Measurements from ENCODE around the gene PALB2.
"Not testable (repeated sequence)": the region's sequence is repeated elsewhere in the genome, so short reads cannot be mapped to it uniquely, and the experiment has no call there.

PALB2 gene

GRCh38 chr16:23642246-23642774 lies 1.2 kb upstream of the PALB2 start:
- DNase-seq: no peak

DNA sequence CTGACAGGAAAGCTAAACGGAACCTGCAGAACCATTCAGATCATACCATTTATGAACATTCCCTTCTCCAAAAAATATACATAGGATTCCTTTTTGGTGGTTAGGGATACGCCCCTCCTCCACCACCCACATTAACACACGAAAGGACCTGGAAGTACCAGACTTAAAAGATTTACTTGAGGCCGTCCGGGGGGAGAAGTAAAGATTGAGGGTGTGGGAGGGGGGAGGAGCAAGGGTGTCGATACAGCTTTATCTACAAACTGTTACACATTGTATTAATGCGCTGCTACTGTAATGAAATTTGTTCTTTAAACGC lies 537 bp downstream of the PALB2 start:
- DNase-seq: no peak

- no peak for DNase-seq
Observed at GRCh38 chr16:23635958-23636357, 5.2 kb downstream of the PALB2 start.

GRCh38 chr16:23634461-23635036 lies 6.6 kb downstream of the PALB2 start:
- no peak for DNase-seq

GRCh38 chr16:23631874-23632273 lies 9.2 kb downstream of the PALB2 start:
- not testable (repeated sequence) for DNase-seq

DNA sequence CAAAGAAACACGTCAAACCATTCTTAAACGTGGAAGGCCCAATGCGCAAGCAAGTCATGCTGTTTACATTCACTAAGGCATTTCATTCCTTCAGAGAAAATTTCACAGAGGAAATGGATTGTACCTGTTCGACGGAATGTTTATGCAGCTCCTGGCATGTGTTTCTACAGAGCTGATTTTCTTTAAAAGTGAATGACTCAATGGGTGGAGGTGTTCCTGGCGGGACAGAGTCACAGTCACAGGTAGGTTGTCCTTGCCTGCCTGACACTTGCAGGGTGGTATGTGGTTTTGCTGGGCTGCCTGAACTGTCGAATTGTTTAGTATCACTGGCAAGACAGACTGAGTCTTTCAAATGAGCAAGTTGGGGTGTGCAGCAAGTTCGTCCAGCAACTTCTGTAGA lies 11.6 kb downstream of the PALB2 start:
- DNase-seq: no peak

GRCh38 chr16:23624092-23624491 lies 17.0 kb downstream of the PALB2 start:
- no peak for DNase-seq

DNA sequence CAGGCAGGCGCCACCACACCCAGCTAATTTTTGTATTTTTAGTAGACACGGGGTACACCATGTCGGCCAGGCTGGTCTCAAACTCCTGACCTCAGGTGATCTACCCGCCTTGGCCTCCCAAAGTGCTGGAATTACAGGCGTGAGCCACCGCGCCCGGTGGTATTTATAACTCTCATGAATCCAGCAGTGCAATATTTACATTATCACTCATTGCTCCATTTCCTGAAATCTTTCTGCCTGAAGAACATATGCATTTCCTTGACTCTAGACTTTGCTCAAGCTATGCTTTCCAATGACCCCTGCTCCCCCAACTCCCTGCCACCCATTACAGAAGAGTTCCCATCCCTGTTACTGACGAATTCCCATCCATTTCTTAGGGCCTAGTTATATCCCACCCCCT lies 25.3 kb downstream of the PALB2 start:
- DNase-seq: no peak

GRCh38 chr16:23611936-23612335 lies 29.2 kb downstream of the PALB2 start:
- no peak for DNase-seq

GRCh38 chr16:23610905-23611304 lies 30.2 kb downstream of the PALB2 start:
- DNase-seq: not testable (repeated sequence)

DNA sequence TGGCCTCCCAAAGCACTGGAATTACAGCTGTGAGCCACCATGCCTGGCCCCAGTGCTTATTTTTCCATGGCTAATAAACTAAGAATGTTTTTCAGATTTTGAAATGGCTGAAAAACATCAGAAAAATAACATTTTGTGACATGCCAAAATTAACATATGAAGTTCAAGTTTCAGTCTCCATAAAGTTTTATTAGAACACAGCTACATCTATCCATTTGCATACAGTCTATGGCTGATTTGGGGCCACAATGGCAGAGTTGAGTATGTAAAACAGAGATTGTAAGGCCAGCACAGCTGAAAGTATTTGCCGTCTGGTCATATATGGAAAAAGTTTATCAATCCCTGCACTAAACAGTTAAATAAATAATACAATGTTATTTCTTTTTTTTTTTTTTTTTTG lies 31.2 kb downstream of the PALB2 start:
- DNase-seq: no peak

GRCh38 chr16:23608194-23608593 lies 32.9 kb downstream of the PALB2 start:
- no peak for DNase-seq

GRCh38 chr16:23607726-23608125 lies 33.4 kb downstream of the PALB2 start:
- DNase-seq: no peak

DNA sequence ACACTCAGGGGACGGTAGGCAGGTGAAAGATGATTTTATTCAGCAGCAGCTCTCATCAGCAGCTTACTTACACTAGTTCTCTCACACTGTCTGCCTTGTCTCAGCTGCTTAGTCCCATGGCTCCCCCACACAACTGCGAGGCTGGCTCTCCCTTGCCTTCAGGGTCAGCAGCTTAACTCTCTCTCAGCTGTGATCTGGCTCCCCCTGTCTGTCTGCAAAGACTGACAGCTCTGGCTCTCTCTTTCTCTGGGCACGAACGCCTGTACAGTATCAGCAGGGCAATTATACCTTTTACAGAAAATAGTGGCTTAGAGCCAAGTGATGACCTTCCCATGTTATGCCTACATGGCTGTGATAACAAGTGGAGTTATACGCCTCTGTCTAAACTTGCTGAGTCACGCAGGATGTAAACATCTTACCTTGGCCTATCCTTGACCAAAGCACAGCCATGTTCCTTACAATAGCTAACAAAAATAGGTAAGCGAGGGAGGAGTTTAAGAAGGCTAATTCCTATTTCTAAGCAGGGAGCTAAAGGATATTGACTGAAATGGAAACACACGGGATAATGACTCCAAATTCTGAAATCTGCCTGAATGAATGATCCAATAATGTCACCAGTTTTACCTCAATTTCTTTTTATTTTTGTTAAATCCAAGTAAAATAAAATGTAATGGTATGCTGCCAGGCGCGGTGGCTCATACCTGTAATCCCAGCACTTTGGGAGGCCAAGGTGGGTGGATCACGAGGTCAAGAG lies 43.9 kb downstream of the PALB2 start:
- DNase-seq: no peak

DNA sequence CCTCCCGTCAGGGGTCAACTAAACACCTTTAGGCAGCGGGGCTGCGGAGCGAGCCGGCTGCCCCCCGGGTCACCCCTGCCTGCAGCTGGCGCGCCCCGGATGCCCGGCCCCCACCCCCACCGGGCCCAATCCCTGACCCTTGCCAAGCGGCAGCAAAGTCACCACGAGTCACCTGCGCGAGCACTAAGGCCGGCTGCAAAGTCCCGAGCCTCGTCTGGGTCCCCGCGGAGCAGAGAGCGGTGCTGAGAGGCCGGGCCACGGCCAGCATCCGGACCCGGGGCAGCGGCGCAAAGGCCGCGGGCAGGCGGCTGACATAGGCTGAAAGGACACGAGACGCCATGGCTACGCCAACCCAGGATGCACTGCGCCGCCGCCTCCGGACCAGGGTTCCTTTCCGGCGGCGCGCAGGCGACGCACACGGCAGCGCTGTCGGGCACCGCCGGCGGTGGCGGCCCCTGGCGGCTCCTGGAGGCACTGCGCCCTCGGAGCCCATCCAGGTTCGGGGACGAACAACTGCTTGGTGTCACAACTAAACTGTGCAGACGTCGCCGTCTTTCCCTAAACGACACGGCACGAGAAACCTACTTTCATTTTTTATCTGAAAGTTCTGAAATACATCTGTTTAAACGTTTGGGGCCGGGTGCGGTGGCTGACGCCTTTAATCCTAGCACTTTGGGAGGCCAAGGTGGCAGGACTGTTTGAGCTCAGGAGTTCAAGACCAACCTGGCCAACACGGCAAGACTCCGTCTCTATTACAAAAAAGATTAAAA lies 45.0 kb downstream of the PALB2 start, which contains the start of gene NDUFAB1:
Gene NDUFAB1 (minus strand): TSS at position 366 of the 770 bp plus-strand sequence. CDS start 26 bp downstream, at position 340.
- DNase-seq: peak; percentile 88

DNA sequence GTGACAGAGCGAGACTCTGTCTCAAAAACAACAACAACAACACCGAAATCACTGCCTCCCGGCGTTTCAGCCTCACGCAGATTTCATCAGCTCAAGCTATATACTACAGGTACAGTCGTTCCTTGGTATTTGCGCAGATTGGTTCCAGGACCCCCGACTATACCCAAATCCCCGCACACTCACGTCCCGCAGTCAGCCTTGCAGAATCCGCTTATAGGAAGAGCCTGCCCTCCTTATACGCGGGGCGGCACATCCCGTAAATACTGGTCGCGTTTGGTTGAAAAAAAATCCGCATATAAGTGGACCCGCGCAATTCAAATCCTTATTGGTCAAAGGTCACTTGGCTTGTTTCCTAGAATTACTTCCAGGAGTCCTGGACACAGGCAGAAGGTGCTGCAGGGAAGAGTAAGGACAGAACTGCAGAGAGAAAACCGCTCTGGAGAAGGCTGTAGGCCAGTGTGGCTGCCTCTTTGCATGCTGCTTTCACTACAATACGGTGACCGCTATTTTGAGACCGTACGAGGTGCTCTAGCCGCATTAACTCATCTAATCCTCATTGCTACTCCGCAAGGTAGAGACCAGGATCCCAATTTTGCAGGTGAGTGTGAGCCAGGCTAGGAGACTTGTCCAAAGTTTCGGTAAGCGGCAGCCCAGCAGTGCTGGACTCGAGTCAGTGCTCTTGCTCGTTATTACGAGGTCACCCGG lies 45.7 kb downstream of the PALB2 start:
- no peak for DNase-seq

DNA sequence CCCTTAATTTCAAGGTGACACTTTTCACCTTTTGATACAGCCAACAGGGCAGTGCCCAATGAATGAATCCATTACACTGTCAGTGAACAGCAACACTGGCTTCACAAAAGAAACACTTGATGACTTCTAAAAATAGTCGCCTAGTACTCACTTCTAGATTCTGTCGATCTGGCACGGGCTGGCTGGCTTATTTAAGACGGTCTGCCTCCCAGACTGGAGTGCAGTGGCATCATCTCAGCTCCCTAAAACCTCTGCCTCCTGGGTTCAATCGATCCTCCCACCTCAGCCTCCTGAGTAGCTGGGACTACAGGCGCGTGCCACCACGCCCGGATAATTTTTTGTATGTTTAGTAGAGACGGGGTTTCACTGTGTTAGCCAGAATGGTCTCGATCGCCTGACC lies 46.9 kb downstream of the PALB2 start:
- no peak for DNase-seq

DNA sequence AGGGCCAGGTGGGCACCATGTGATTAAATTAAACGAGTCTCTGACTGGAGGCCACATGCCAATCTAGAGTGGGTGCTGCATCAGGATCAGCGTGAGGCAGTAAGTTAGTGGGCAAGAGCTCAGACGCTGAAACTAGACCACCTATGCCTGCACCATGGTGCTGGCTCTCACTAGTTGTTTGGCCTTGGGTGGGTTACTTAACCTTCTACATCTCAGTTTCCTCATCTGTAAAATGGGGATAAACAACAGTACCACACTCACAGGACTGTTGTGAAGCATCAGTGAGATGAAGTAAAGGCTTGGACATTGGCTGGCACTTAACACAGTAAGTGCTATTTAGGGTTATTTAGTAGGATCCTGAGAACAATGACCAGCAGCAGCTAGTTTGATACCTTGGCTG lies 50.9 kb downstream of the PALB2 start:
- DNase-seq: no peak

GRCh38 chr16:23587726-23588125 lies 53.4 kb downstream of the PALB2 start:
- no peak for DNase-seq

GRCh38 chr16:23584186-23585076 lies 56.7 kb downstream of the PALB2 start:
- DNase-seq: no peak

DNA sequence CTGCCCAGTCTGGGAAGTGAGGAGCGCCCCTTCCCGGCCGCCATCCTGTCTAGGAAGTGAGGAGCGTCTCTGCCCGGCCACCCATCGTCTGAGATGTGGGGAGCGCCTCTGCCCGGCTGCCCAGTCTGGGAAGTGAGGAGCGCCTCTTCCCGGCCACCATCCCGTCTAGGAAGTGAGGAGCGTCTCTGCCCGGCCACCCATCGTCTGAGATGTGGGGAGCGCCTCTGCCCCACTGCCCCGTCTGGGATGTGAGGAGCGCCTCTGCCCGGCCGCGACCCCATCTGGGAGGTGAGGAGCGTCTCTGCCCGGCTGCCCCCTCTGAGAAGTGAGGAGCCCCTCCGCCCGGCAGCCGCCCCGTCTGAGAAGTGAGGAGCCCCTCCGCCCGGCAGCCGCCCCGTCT lies 57.8 kb downstream of the PALB2 start:
- DNase-seq: not testable (repeated sequence)

GRCh38 chr16:23581764-23582163 lies 59.3 kb downstream of the PALB2 start:
- DNase-seq: no peak
